SKM-1 (cell line): ENCODE results near the gene GPR3.
A peak's percentile ranks its signal among the peaks of the same experiment; 100 is the strongest.

Source experiments
- DNase-seq: peaks from one replicate; lab custom pipeline; 2025; ENCODE audit not compliant: unreplicated experiment; lab: John Stamatoyannopoulos, UW

Gene GPR3

DNA sequence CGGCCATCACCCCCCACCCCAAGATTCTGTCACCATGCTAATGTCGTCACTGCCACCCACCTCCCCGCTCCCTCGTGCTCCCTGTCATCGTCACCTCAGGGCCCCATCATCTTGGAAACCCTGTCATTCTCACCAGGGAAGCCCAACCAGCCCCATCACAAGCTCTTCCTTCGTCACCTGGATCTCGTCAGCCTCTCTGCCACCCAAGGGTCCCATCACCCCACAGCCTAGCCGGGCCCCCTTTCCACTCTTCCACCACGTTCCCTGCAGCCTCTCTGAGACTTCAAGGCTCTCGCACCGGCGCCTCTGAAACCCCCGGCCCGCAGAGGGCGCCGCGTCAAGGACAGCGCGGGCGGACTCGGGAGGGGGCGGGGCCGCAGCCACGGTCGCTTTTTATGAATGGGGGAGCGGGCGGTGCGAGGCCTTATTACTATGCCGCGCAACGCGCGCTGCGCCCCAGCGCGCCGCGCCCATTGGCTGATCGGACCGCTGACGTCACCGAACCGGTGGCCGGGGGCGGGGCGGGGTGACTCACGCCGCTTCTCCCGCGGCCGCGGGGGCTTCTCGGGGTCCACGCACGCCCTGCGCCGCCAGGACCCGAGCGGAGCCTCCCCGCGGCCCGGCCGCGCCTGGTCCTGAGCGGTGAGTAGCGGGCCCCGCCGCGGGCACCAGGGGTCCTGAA lies at the start of gene GPR3:
TSS of gene GPR3 (plus strand) at position 527 of the 682 bp plus-strand sequence. CDS start 1,177 bp downstream, outside the sequence.
- DNase-seq, result peak; percentile 75

DNA sequence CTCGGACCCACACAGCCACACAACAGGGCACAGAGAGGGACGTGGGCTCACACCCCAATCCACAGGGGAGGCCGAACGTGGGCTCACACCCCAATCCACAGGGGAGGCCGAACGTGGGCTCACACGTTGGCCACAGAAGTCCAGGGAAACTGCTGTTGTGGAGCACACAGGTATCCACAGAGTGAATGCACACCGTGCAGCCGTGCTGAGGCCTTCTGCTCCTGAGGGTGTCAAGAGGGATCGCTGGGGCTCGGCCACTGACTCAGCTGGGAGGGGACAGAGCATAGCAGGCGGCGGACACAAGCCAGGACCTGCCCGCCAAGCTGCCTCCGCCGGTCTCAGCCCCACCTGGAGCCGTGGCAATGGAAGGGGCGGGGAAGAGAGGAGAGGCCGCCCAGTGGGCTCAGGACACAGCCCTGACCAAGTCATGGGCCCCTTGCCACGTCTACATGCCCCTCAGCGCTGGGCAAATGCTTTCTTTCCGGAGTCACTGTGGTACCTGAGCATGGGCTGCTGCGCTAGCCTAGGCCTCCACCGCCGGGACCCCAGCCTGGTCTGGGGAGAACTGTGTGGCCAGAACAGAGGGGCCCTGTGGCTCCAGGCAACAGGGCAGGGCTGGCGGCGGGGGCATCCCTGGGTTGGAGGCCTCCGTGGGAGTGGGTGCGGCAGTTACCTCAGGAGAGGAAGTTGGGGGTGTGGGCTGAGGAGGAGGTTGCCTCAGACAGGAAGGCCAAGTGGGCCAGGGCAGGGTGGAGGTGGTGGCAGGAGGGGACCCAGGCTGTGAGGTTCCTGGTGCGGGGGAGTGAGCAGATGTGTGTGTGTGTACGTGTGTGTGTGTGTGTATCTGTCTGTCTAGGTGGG lies 49.4 kb upstream of the GPR3 start:
- peak; percentile 95 for DNase-seq

GRCh38 chr1:27343639-27344025 lies 48.8 kb upstream of the GPR3 start:
- DNase-seq, result no peak

- no peak for DNase-seq
These were observed 47.1 kb upstream of the GPR3 start for GRCh38 chr1:27345272-27345671.

GRCh38 chr1:27346357-27346756 lies 46.1 kb upstream of the GPR3 start:
- DNase-seq, result no peak

- no peak for DNase-seq
These were observed 45.3 kb upstream of the GPR3 start for GRCh38 chr1:27346991-27347624.

DNA sequence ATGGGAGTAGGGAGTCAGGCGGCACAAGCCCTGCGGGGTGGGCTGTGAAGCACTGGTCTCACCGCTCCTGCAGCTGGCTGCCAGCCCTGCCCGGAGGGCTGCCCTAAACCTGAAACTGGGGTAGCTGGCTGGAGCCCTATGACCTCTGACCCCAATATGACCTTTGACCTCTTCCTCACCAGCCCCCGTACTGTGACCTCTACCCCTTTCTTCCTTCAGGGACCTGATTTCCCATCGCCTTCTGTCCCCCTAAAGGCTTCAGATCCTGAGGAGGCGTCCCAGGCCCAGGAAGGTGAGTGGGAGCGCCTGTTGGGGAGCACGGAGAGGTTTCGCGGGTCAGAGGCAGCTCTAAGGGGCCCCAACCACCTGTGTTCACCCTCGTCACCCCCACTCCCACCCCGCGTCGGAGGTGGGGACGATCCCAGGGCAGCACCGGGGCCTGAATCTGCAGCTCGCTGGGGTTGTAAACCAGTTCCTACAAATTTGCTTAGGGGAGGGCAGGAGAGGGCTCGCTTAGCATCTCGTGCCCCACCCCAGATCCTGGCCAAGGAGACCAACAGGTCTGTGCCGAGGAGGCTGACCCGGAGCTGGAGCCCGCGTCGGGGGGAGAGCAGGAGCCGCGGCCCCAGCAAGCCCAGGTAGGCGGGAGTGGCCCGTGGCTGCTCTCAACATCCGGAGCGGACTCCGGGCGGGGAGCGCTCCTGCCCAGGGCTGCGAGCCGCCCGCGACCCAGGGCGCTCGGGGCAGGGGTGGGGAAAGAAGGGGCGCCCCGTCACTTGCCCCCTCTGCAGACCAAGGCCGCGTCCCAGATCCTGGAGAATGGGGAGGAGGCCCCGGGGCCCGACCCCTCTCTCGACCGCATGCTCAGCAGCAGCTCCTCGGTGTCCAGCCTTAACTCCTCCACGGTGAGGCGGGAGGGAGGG lies 43.3 kb upstream of the GPR3 start:
- DNase-seq, result no peak

- no peak for DNase-seq
These were observed 42.4 kb upstream of the GPR3 start for GRCh38 chr1:27349784-27350662.

GRCh38 chr1:27350663-27351540 lies 41.5 kb upstream of the GPR3 start:
- no peak for DNase-seq

DNA sequence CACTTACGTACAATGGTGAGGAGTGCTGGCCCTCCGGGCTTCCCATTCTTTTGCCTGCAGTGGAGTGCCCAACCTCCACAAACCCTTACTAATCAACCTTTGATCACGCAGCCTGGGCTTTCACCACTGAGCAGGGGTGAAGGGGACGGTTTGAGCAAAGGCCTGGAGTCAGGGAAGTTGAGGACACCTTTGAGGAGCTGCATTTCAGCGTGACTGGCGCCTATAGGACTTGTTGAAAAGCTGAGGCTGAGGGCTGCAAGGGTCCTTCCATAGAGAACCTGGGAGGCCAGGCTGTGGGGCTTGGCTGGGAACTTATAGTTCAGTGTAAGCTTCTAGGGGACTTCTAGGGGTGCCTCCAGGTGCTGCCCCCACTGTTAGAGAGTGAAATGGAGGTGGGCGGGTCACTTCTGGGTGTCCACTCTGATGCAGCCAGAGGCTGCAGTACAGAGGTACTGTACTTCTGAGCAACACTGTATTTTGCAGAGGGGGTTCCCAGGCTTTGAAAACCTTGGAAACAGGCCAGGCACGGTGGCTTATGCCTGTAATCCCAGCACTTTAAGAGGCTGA lies 40.8 kb upstream of the GPR3 start:
- no peak for DNase-seq

DNA sequence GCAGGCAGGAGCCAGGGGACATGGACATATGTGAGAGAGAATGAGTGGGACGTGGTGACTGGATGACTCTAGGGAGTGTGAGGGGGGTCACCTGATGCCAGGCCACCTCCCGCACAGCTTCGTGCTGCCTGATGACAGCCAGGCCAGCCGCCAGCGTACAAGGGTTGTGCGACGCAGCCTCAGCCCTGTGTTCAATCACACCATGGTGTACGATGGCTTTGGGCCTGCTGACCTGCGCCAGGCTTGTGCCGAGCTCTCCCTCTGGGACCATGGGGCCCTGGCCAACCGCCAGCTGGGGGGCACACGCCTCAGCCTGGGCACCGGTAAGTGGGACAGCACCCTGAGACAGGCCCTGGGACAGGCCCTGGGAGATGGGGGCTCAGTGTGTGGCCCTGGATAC lies 39.3 kb upstream of the GPR3 start:
- no peak for DNase-seq

- no peak for DNase-seq
These were observed 38.8 kb upstream of the GPR3 start for GRCh38 chr1:27353629-27354028.

DNA sequence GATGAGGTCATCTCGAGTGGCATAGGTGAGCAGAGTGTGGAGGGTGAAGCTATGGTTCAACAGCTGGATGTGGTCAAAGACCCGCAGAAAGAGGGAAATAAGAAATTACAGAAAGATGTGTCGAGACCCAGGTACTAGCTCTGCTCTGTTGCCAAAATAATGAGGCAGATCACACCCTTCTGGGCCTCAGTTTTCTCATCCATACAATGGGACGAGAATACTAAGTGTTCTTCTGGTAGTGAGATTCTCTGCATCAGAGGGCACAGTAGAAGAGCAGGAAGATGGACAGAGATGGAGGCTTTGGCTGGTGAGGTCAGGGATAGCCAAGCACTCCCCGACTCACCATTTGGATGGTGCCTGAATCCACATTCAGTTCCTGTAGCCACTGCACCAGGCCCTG lies 36.7 kb upstream of the GPR3 start:
- no peak for DNase-seq

DNA sequence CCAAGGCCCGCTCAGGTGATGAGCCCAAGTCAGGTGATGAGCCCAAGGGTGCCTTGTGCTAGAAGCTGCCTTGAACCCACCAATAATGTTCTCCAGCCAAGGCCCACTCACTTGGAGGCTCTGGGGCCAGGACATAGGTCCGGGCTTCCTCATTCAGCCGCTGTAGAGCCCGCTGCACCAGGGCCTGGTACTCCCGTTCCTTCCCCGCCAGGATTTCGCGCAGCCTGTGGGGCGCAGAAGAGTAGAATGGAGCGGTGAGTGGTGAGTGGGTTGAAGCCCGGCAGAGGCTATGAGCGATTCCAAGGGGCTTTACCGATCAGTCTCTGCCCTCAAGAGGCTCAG lies 36.2 kb upstream of the GPR3 start:
- DNase-seq, result no peak

GRCh38 chr1:27356619-27357280 lies 35.7 kb upstream of the GPR3 start:
- DNase-seq, result no peak

DNA sequence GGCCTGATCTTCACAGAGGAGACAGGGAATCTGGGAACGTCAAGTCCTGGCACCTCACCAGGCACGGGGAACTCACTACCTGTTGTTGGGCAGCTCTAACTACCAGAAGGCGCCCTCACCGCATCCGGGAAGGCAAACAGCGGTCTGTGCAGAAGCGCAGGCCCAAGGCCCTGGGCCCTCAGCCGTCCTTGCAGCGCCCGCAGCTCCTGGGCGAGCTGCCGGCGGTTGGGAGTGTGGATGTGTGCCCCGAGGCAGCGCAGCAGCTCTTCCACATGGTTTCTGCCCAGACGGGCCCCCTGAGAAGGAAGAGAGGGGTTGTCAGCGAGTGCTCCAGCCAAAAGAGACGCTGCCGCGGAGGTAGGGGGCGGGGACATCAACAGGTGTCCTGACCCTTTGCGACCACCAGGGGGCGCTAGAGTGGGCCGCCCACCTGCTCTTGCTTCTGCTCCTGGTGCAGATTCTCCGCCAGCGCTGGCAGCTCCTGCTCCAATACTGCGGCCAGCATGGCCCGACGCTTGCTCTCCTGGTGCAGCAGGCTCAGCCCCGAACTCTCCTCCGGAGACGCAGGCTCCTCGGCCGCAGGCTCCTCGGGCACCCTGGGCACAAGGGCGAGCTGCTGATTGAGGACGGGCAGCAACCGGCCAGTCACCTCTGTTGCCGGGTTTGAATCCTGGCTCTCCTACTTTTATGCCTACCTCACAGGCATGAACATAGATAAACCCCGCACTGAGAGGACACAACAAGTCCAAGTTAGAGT lies 35.0 kb upstream of the GPR3 start:
- peak; percentile 45 for DNase-seq
